OCI-LY7 (cell line): Measurements from ENCODE around the gene PRKN.

ENCODE experiments used
- EZH2phosphoT487 ChIP-seq: fragments of 200-600 bp; sonication (generic); IDR thresholded peaks from 2 replicates; pipeline ENCODE4 v1.6.1; 2018; ENCODE audit warnings: low read depth, borderline replicate concordance, mild to moderate bottlenecking, mixed run types, antibody characterized with exemption, low read length, moderate library complexity, mixed read lengths
- TF ChIP-seq, protein P1 (sequence below): fragments of 200-600 bp; sonication (generic); conservative IDR thresholded peaks from 2 replicates; pipeline ENCODE4 v1.5.1; 2014; ENCODE audit warnings: mild to moderate bottlenecking, antibody characterized with exemption, low read length, moderate library complexity, mixed read lengths

DNA sequence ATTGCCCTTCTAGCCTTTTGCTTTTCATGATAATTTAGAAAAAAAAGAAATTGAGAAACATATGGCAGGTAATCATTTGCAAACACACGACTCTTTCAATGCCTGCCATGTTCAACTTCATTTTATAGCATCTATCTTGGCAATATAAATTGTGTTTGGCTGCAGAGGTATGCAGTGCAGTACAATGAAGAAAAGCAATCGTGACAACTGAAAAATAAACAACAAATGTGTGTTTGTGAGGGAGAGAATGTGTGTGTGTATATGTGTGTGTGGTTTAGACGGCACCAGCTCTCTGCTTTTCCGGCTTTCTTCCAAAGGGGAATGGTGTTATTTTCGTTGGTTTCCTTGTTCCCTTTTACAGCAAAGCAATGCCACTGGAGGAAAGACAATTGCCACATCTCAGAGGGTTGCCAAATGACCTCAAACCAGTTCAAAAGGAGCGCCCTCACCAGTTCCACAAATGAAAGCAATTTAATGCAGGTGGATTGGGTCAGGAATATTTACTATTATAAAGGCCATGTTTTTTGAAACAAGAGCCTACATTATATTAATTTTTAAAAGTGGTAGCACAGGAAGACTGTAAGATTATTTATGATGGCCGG is 587.2 kb downstream of the PRKN start:
- TF ChIP-seq, protein P1, sequence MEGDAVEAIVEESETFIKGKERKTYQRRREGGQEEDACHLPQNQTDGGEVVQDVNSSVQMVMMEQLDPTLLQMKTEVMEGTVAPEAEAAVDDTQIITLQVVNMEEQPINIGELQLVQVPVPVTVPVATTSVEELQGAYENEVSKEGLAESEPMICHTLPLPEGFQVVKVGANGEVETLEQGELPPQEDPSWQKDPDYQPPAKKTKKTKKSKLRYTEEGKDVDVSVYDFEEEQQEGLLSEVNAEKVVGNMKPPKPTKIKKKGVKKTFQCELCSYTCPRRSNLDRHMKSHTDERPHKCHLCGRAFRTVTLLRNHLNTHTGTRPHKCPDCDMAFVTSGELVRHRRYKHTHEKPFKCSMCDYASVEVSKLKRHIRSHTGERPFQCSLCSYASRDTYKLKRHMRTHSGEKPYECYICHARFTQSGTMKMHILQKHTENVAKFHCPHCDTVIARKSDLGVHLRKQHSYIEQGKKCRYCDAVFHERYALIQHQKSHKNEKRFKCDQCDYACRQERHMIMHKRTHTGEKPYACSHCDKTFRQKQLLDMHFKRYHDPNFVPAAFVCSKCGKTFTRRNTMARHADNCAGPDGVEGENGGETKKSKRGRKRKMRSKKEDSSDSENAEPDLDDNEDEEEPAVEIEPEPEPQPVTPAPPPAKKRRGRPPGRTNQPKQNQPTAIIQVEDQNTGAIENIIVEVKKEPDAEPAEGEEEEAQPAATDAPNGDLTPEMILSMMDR = no peak
- TF ChIP-seq EZH2phosphoT487 = no peak
